ENCODE results near the gene RIOK3.
"Not testable (repeated sequence)": the region's sequence is repeated elsewhere in the genome, so short reads cannot be mapped to it uniquely, and the experiment has no call there.

The RIOK3 gene

GRCh38 chr18:23494992-23495391 lies 41.9 kb downstream of the RIOK3 start:
- peak overlapping the region; percentile 69 for H3K27ac ChIP-seq
- peak; percentile 63 for DNase-seq (ENCODE audit: low read depth, low spot score)

- H3K27ac ChIP-seq: peak overlapping the region; percentile 69
These were observed 42.8 kb downstream of the RIOK3 start for GRCh38 chr18:23495723-23496440.

GRCh38 chr18:23498117-23498516 lies 45.0 kb downstream of the RIOK3 start:
- no peak for DNase-seq (ENCODE audit: low read depth, low spot score)

More at GRCh38 chr18:23495723-23496440, 42.8 kb downstream of the RIOK3 start:
- DNase-seq (ENCODE audit: low read depth, low spot score): peak; percentile 86

GRCh38 chr18:23498877-23499276 lies 45.8 kb downstream of the RIOK3 start:
- DNase-seq (ENCODE audit: low read depth, low spot score): peak; percentile 14

More at GRCh38 chr18:23498117-23498516, 45.0 kb downstream of the RIOK3 start:
- H3K27ac ChIP-seq: no peak overlapping the region

GRCh38 chr18:23499291-23499781 lies 46.2 kb downstream of the RIOK3 start:
- DNase-seq (ENCODE audit: low read depth, low spot score): no peak
- no peak overlapping the region for H3K27ac ChIP-seq

More at GRCh38 chr18:23498877-23499276, 45.8 kb downstream of the RIOK3 start:
- H3K27ac ChIP-seq: no peak overlapping the region

- DNase-seq (ENCODE audit: low read depth, low spot score): no peak
- no peak overlapping the region for H3K27ac ChIP-seq
These were observed 48.5 kb downstream of the RIOK3 start for GRCh38 chr18:23501626-23502025.

- H3K27ac ChIP-seq: peak overlapping the region; percentile 52
- no peak for DNase-seq (ENCODE audit: low read depth, low spot score)
These were observed 49.5 kb downstream of the RIOK3 start for GRCh38 chr18:23502516-23503037.

GRCh38 chr18:23503038-23503962 lies 50.2 kb downstream of the RIOK3 start, which contains the start of gene RMC1:
Gene RMC1 (plus strand): TSS chr18:23503511. CDS start chr18:23503619, 108 bp downstream.
- peak; percentile 53 for DNase-seq (ENCODE audit: low read depth, low spot score)
- H3K27ac ChIP-seq: peak within 1 kb of the TSS; percentile 52

GRCh38 chr18:23503963-23504344 lies 50.9 kb downstream of the RIOK3 start:
- H3K27ac ChIP-seq: peak overlapping the region; percentile 52
- DNase-seq (ENCODE audit: low read depth, low spot score): no peak

- no peak overlapping the region for H3K27ac ChIP-seq
- DNase-seq (ENCODE audit: low read depth, low spot score): no peak
These were observed 51.6 kb downstream of the RIOK3 start for GRCh38 chr18:23504720-23505119.

GRCh38 chr18:23506393-23506792 lies 53.3 kb downstream of the RIOK3 start:
- DNase-seq (ENCODE audit: low read depth, low spot score): no peak
- H3K27ac ChIP-seq: no peak overlapping the region

- not testable (repeated sequence) for DNase-seq (ENCODE audit: low read depth, low spot score); H3K27ac ChIP-seq
These were observed 57.8 kb downstream of the RIOK3 start for GRCh38 chr18:23510923-23511322.

- H3K27ac ChIP-seq; DNase-seq (ENCODE audit: low read depth, low spot score): not testable (repeated sequence)
These were observed 59.1 kb downstream of the RIOK3 start for GRCh38 chr18:23512216-23512615.

- H3K27ac ChIP-seq: no peak overlapping the region
- no peak for DNase-seq (ENCODE audit: low read depth, low spot score)
These were observed 59.6 kb downstream of the RIOK3 start for GRCh38 chr18:23512641-23513040.

- peak overlapping the region; percentile 74 for H3K27ac ChIP-seq
- DNase-seq (ENCODE audit: low read depth, low spot score): no peak
These were observed 62.9 kb downstream of the RIOK3 start for GRCh38 chr18:23515911-23516546.

GRCh38 chr18:23519734-23520133 lies 66.6 kb downstream of the RIOK3 start:
- no peak overlapping the region for H3K27ac ChIP-seq
- DNase-seq (ENCODE audit: low read depth, low spot score): no peak

GRCh38 chr18:23521271-23521670 lies 68.2 kb downstream of the RIOK3 start:
- DNase-seq (ENCODE audit: low read depth, low spot score): no peak
- H3K27ac ChIP-seq: no peak overlapping the region

- no peak for DNase-seq (ENCODE audit: low read depth, low spot score)
- no peak overlapping the region for H3K27ac ChIP-seq
These were observed 68.8 kb downstream of the RIOK3 start for GRCh38 chr18:23521907-23522306.

GRCh38 chr18:23523429-23524212 lies 70.5 kb downstream of the RIOK3 start:
- no peak overlapping the region for H3K27ac ChIP-seq
- DNase-seq (ENCODE audit: low read depth, low spot score): no peak
